Measurements from ENCODE around the gene GPR107. TPM values are rescaled to one million over a fixed set of nuclear protein-coding genes. Genes with fewer than 3 reads are reported as not detected.

GPR107 gene
- total RNA-seq, 1 experiment from 2014 or later, result 11.6 TPM

DNA sequence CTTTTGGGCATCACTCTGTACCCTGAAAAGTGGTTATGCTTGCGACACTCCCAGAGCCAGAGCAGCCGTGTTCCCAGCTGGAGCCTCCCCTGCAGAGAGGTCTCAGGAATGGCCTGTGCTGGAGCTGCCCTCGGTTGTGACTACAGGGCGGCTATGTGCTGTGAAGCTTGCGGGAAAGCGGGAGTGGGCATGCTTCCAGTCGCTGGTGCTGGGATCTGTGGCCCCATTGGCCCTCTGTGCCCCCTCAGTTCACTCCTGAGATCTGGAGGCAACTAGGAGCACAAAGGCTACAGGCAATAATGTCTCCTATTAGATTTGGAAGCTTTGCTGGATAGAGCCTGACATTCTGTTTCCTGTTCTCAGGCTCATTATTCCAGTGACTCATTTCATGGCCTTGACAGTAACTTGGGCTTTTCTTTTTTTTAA, 56.9 kb downstream of the GPR107 start:
- no peak for DNase-seq
- peaks cover 7% of the 10 kb centered on the region; the same call in 1 of the 2 replicates for H3K36me3 ChIP-seq (ENCODE audit: insufficient read depth, low read length)

DNA sequence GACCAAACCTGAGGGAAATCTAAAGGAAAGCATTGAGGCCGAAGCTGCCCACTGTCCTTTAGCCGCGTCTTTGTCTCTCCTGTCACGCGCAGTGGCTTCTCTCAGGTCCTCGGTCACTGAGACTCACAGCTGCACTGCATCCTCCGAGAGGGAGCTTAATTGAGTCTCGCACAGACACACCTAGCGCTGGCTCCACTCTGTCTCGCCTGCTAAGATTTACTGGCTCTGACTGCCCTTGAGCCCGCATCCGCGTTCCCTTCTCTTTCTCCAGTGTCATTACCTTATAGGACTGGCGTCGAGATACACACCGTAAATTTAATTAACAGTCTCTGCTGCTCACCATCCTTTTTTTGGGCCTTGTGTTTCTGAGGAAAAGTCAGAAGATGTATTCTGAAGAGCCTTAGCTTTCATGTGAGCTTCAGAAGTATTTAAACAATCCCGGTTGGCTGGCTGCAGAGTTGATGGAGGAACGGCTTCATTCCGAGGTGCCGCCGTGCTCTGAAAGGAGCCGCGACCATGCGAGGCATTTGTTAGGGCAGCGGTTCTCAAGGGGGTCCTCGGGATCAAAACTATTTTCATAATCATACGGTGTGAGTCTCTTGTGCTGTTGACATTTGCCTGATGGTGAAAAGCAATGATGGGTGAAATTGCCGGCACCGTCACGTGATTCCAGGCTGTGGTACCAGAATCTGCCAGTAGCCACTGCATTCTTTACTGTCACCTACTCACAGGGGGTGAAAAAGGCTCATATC, 58.3 kb downstream of the GPR107 start:
- H2AFZ ChIP-seq (ENCODE audit: low read length), result no peak overlapping the region
- no peak overlapping the region for H3K27ac ChIP-seq (ENCODE audit: low read length)
- no peak overlapping the region for H3K9ac ChIP-seq (ENCODE audit: low read length)
- peaks cover 7% of the 10 kb centered on the region; the same call in 1 of the 2 replicates for H3K36me3 ChIP-seq (ENCODE audit: insufficient read depth, low read length)
- no peaks in the 10 kb centered on the region for H3K79me2 ChIP-seq (ENCODE audit: low read length)
- no peaks in the 10 kb centered on the region for H3K4me1 ChIP-seq (ENCODE audit: low read length)
- no peaks in the 10 kb centered on the region for H3K9me2 ChIP-seq (replicated peaks; ENCODE audit: insufficient read depth, low read length)
- no peaks in the 10 kb centered on the region for H3K27me3 ChIP-seq (ENCODE audit: low read length)
- no peaks in the 10 kb centered on the region for H4K20me1 ChIP-seq (ENCODE audit: insufficient read depth, low read depth, low read length)
- no peak for DNase-seq
- no peaks in the 10 kb centered on the region for H3K9me3 ChIP-seq (ENCODE audit: low read length)
- no peak overlapping the region for H3K4me3 ChIP-seq (ENCODE audit: low read length)
- no peak overlapping the region for H3K4me2 ChIP-seq (ENCODE audit: low read depth, low read length, poor library complexity, severe bottlenecking)

More for the DNA sequence above, 56.9 kb downstream of the GPR107 start:
- Histone ChIP-seq H3K79me2 (ENCODE audit: low read length) (no peaks in the 10 kb centered on the region), H3K9ac (ENCODE audit: low read length) (no peak overlapping the region), H3K4me1 (ENCODE audit: low read length) (no peaks in the 10 kb centered on the region), H3K9me2 (replicated peaks; ENCODE audit: insufficient read depth, low read length) (no peaks in the 10 kb centered on the region), H3K4me3 (ENCODE audit: low read length) (no peak overlapping the region), H3K4me2 (ENCODE audit: low read depth, low read length, poor library complexity, severe bottlenecking) (no peak overlapping the region), H2AFZ (ENCODE audit: low read length) (no peak overlapping the region), H3K27me3 (ENCODE audit: low read length) (no peaks in the 10 kb centered on the region), H4K20me1 (ENCODE audit: insufficient read depth, low read depth, low read length) (no peaks in the 10 kb centered on the region), H3K27ac (ENCODE audit: low read length) (no peak overlapping the region), H3K9me3 (ENCODE audit: low read length) (no peaks in the 10 kb centered on the region)

DNA sequence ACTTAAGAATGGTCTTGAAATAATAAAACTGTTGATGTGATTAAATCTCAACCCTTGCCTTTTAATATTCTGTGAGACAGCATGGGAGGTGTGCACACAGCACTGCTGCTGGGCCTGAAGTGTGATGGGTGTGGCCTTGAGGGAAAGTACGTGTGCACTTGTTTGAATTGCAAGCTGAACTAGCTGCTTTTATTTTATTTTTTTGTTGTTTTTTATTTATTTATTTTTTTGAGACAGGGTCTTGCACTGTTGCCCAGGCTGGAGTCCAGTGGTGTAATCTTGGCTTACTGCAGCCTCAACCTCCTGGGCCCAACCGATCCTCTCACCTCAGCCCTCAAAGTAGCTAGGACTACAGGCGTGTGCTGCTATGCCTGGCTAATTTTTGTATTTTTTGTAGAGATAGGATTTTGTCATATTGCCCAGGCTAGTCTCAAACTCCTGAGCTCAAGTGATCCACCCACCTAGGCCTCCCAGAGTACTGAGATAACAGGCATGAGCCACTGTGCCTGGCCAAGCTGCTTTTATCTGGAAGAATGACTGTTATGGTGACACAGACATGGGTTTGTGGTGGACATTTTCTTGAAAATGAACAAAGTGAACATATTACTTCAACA, 58.9 kb downstream of the GPR107 start:
- Histone ChIP-seq H2AFZ (ENCODE audit: low read length) (no peak overlapping the region), H3K9ac (ENCODE audit: low read length) (no peak overlapping the region), H3K4me2 (ENCODE audit: low read depth, low read length, poor library complexity, severe bottlenecking) (no peak overlapping the region), H3K4me1 (ENCODE audit: low read length) (no peaks in the 10 kb centered on the region), H3K27me3 (ENCODE audit: low read length) (no peaks in the 10 kb centered on the region), H3K4me3 (ENCODE audit: low read length) (no peak overlapping the region), H3K79me2 (ENCODE audit: low read length) (no peaks in the 10 kb centered on the region), H3K9me3 (ENCODE audit: low read length) (no peaks in the 10 kb centered on the region), H3K9me2 (replicated peaks; ENCODE audit: insufficient read depth, low read length) (no peaks in the 10 kb centered on the region), H3K36me3 (ENCODE audit: insufficient read depth, low read length) (peaks cover 5% of the 10 kb centered on the region; the same call in 1 of the 2 replicates), H3K27ac (ENCODE audit: low read length) (no peak overlapping the region), H4K20me1 (ENCODE audit: insufficient read depth, low read depth, low read length) (no peaks in the 10 kb centered on the region)
- no peak for DNase-seq

DNA sequence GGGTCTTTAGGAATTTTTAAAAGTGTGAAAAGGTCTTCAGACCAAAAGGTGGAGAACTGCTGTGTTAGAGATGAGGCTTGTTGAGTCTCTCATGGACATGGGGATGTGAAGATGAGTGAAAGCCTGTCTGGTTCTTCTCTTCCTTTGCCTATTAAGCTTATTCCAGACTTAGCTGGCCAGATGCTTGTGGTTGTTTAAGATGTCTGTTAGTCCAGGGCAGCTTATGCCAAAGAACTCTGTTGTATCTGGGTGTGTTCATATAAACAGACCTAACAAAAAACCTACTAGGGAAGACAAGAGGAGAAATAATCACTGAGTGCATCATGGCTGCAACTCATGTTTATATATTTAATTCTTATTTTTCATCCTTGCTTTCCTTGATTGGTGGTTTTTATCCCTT, 61.0 kb downstream of the GPR107 start:
- no peak overlapping the region for H3K4me2 ChIP-seq (ENCODE audit: low read depth, low read length, poor library complexity, severe bottlenecking)
- H3K36me3 ChIP-seq (ENCODE audit: insufficient read depth, low read length), result no peaks in the 10 kb centered on the region
- H3K27me3 ChIP-seq (ENCODE audit: low read length), result no peaks in the 10 kb centered on the region
- no peaks in the 10 kb centered on the region for H3K79me2 ChIP-seq (ENCODE audit: low read length)
- H3K9me3 ChIP-seq (ENCODE audit: low read length), result no peaks in the 10 kb centered on the region
- H3K9me2 ChIP-seq (replicated peaks; ENCODE audit: insufficient read depth, low read length), result no peaks in the 10 kb centered on the region
- no peaks in the 10 kb centered on the region for H4K20me1 ChIP-seq (ENCODE audit: insufficient read depth, low read depth, low read length)
- no peak overlapping the region for H2AFZ ChIP-seq (ENCODE audit: low read length)
- no peak overlapping the region for H3K9ac ChIP-seq (ENCODE audit: low read length)
- no peak overlapping the region for H3K27ac ChIP-seq (ENCODE audit: low read length)
- no peak overlapping the region for H3K4me3 ChIP-seq (ENCODE audit: low read length)
- no peaks in the 10 kb centered on the region for H3K4me1 ChIP-seq (ENCODE audit: low read length)
- DNase-seq, result no peak

GRCh38 chr9:130116346-130116745, 62.6 kb downstream of the GPR107 start:
- Histone ChIP-seq H4K20me1 (ENCODE audit: insufficient read depth, low read depth, low read length) (no peaks in the 10 kb centered on the region), H3K4me1 (ENCODE audit: low read length) (0 out of 2 replicates have a peak, but pooled peaks cover under 1% of the 10 kb centered on the region), H3K36me3 (ENCODE audit: insufficient read depth, low read length) (no peaks in the 10 kb centered on the region), H3K9me3 (ENCODE audit: low read length) (no peaks in the 10 kb centered on the region), H3K4me2 (ENCODE audit: low read depth, low read length, poor library complexity, severe bottlenecking) (no peak overlapping the region), H2AFZ (ENCODE audit: low read length) (no peak overlapping the region), H3K79me2 (ENCODE audit: low read length) (no peaks in the 10 kb centered on the region), H3K27ac (ENCODE audit: low read length) (no peak overlapping the region), H3K9ac (ENCODE audit: low read length) (no peak overlapping the region), H3K9me2 (replicated peaks; ENCODE audit: insufficient read depth, low read length) (no peaks in the 10 kb centered on the region), H3K27me3 (ENCODE audit: low read length) (no peaks in the 10 kb centered on the region), H3K4me3 (ENCODE audit: low read length) (no peak overlapping the region)
- DNase-seq, result no peak

DNA sequence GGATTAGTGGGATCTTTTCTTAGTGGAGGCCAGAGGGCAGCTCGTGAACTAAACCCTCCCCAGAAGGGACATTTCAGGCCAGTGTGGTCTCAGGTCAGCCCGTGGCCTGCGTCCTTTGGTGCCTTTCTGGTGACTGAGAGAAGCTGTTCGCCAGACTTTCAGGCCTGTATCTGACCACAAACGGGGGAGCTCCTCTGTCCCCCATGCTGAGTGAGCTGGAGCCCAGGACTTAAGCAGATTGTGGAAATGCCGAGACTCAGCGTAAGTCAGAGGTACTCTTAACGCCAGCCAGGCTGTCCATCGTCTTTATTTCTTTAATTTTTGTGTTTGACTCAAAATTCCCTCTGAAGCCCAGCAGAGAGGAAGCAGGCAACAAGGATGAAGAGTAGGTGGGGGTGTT, 63.7 kb downstream of the GPR107 start:
- H3K27me3 ChIP-seq (ENCODE audit: low read length), result no peaks in the 10 kb centered on the region
- no peaks in the 10 kb centered on the region for H3K79me2 ChIP-seq (ENCODE audit: low read length)
- H3K4me1 ChIP-seq (ENCODE audit: low read length), result peaks cover 7% of the 10 kb centered on the region
- H3K9me3 ChIP-seq (ENCODE audit: low read length), result no peaks in the 10 kb centered on the region
- H3K4me3 ChIP-seq (ENCODE audit: low read length), result no peak overlapping the region
- H3K9ac ChIP-seq (ENCODE audit: low read length), result no peak overlapping the region
- no peak for DNase-seq
- H3K9me2 ChIP-seq (replicated peaks; ENCODE audit: insufficient read depth, low read length), result no peaks in the 10 kb centered on the region
- H3K36me3 ChIP-seq (ENCODE audit: insufficient read depth, low read length), result no peaks in the 10 kb centered on the region
- no peaks in the 10 kb centered on the region for H4K20me1 ChIP-seq (ENCODE audit: insufficient read depth, low read depth, low read length)
- H3K27ac ChIP-seq (ENCODE audit: low read length), result no peak overlapping the region
- H3K4me2 ChIP-seq (ENCODE audit: low read depth, low read length, poor library complexity, severe bottlenecking), result no peak overlapping the region
- H2AFZ ChIP-seq (ENCODE audit: low read length), result no peak overlapping the region

- Histone ChIP-seq H3K9me3 (ENCODE audit: low read length) (no peaks in the 10 kb centered on the region), H3K4me1 (ENCODE audit: low read length) (peaks cover 14% of the 10 kb centered on the region), H3K36me3 (ENCODE audit: insufficient read depth, low read length) (no peaks in the 10 kb centered on the region), H3K27ac (ENCODE audit: low read length) (no peak overlapping the region), H3K9ac (ENCODE audit: low read length) (no peak overlapping the region), H3K27me3 (ENCODE audit: low read length) (no peaks in the 10 kb centered on the region), H3K4me3 (ENCODE audit: low read length) (no peak overlapping the region), H4K20me1 (ENCODE audit: insufficient read depth, low read depth, low read length) (no peaks in the 10 kb centered on the region), H3K4me2 (ENCODE audit: low read depth, low read length, poor library complexity, severe bottlenecking) (no peak overlapping the region), H2AFZ (ENCODE audit: low read length) (no peak overlapping the region), H3K9me2 (replicated peaks; ENCODE audit: insufficient read depth, low read length) (no peaks in the 10 kb centered on the region), H3K79me2 (ENCODE audit: low read length) (no peaks in the 10 kb centered on the region)
- no peak for DNase-seq
These were observed 64.3 kb downstream of the GPR107 start for GRCh38 chr9:130117816-130118632.
